HepG2 (cell line): ENCODE data around the gene SYNGR2. TPM values are rescaled to one million over a fixed set of nuclear protein-coding genes. Genes with fewer than 3 reads are reported as not detected.

Source experiments
- ADNP ChIP-seq: sonication (generic); formaldehyde crosslinking; IDR thresholded peaks from 2 replicates; pipeline ENCODE4 v1.4.0; 2020; ENCODE audit warnings: missing genetic modification reagents
- BHLHE40 ChIP-seq: IDR thresholded peaks from 2 replicates; pipeline ENCODE4 v1.6.1; 2011; ENCODE audit warnings: low read length, improper control_type of control experiment
- CEBPG ChIP-seq: IDR thresholded peaks from 2 replicates; pipeline ENCODE4 v1.6.1; 2016
- CHD2 ChIP-seq: IDR thresholded peaks from 2 replicates; pipeline ENCODE4 v1.6.1; 2011; ENCODE audit warnings: low read depth, low read length, improper control_type of control experiment
- ETV6 ChIP-seq: sonication (generic); formaldehyde crosslinking; conservative IDR thresholded peaks from 2 replicates; pipeline ENCODE4 v1.4.0; 2020; ENCODE audit warnings: missing genetic modification reagents
- HNRNPLL ChIP-seq: fragments of 200-400 bp; formaldehyde crosslinking; IDR thresholded peaks from 2 replicates; pipeline ENCODE4 v1.6.1; 2017; ENCODE audit warnings: mild to moderate bottlenecking, low read depth, low read length; ENCODE audit not compliant: poor library complexity, severe bottlenecking
- NFE2L1 ChIP-seq: sonication (generic); formaldehyde crosslinking; IDR thresholded peaks from 2 replicates; pipeline ENCODE4 v1.4.0; 2020; ENCODE audit warnings: missing genetic modification reagents, mild to moderate bottlenecking, borderline replicate concordance
- ONECUT2 ChIP-seq: sonication (generic); formaldehyde crosslinking; IDR thresholded peaks from 2 replicates; pipeline ENCODE4 v1.4.0; 2020; ENCODE audit warnings: missing genetic modification reagents
- PTBP1 ChIP-seq: fragments of 200-400 bp; formaldehyde crosslinking; IDR thresholded peaks from 2 replicates; pipeline ENCODE4 v1.6.1; 2018; ENCODE audit warnings: low read length, low read depth; ENCODE audit not compliant: poor library complexity, severe bottlenecking
- RBFOX2 ChIP-seq: fragments of 200-400 bp; formaldehyde crosslinking; IDR thresholded peaks from 2 replicates; pipeline ENCODE4 v1.6.1; 2017; ENCODE audit warnings: low read depth, mild to moderate bottlenecking, low read length
- SMAD1 ChIP-seq: sonication (generic); formaldehyde crosslinking; IDR thresholded peaks from 2 replicates; pipeline ENCODE4 v1.4.0; 2020; ENCODE audit warnings: missing genetic modification reagents, low read depth, mild to moderate bottlenecking, borderline replicate concordance
- SRF ChIP-seq: IDR thresholded peaks from 2 replicates; pipeline ENCODE4 v1.6.1; 2011; ENCODE audit warnings: mild to moderate bottlenecking, low read depth, low read length, moderate library complexity
- ZC3H4 ChIP-seq: sonication (generic); formaldehyde crosslinking; IDR thresholded peaks from 2 replicates; pipeline ENCODE4 v1.4.0; 2020; ENCODE audit warnings: missing genetic modification reagents, borderline replicate concordance
- ZKSCAN8 ChIP-seq: IDR thresholded peaks from 2 replicates; pipeline ENCODE4 v1.6.1; 2016; ENCODE audit warnings: borderline replicate concordance, missing genetic modification reagents, missing compliant biosample characterization
- ZMYM2 ChIP-seq: sonication (generic); formaldehyde crosslinking; IDR thresholded peaks from 2 replicates; pipeline ENCODE4 v1.8.0; 2022; ENCODE audit warnings: mild to moderate bottlenecking, missing genetic modification reagents
- ZNF564 ChIP-seq: sonication (generic); formaldehyde crosslinking; IDR thresholded peaks from 2 replicates; pipeline ENCODE4 v1.8.1; 2023; ENCODE audit warnings: mild to moderate bottlenecking, missing genetic modification reagents
- ZNF839 ChIP-seq: sonication (generic); formaldehyde crosslinking; IDR thresholded peaks from 2 replicates; pipeline ENCODE4 v1.4.0; 2020; ENCODE audit warnings: missing genetic modification reagents, mild to moderate bottlenecking, borderline replicate concordance
- ZNF879 ChIP-seq: sonication (generic); formaldehyde crosslinking; IDR thresholded peaks from 2 replicates; pipeline ENCODE4 v1.8.1; 2023; ENCODE audit warnings: missing genetic modification reagents
- polyA plus RNA-seq, 8 experiments: library from polyadenylated mRNA; depleted of rRNA in 3 of 8; stranded (reverse) in 7 of 8; unstranded in 1 of 8; fragments of >200 nt; fragmentation: Illumina TruSeq in 4 of 8; extraction: Trizol in 4 of 8; gene quantifications; 2 replicates each; pipeline versions ENCODE4 v1.2.1 to v1.2.3, GENCODE V29; 2011 to 2016; ENCODE audit warnings: low read depth in 4 of 8, missing spikeins in 1 of 8, mixed read lengths in 1 of 8; ENCODE audit not compliant: insufficient read depth in 1 of 8
- total RNA-seq, 5 experiments: library from RNA; depleted of rRNA; stranded (reverse); fragments of >200 nt; fragmentation: Illumina TruSeq; extraction: Trizol; gene quantifications; 2 replicates each; pipeline ENCODE4 v1.2.3, GENCODE V29; 2016; ENCODE audit warnings: low read depth in 1 of 5
- TF ChIP-seq, protein P1 (sequence below): sonication (generic); formaldehyde crosslinking; IDR thresholded peaks from 2 replicates; pipeline ENCODE4 v1.4.0; 2020; ENCODE audit warnings: missing genetic modification reagents, borderline replicate concordance
- TF ChIP-seq, protein P2 (sequence below): sonication (generic); formaldehyde crosslinking; IDR thresholded peaks from 2 replicates; pipeline ENCODE4 v1.4.0; 2020; ENCODE audit warnings: mild to moderate bottlenecking, missing genetic modification reagents
- TF ChIP-seq, protein P3 (sequence below): sonication (generic); formaldehyde crosslinking; IDR thresholded peaks from 2 replicates; pipeline ENCODE4 v1.8.0; 2022; ENCODE audit warnings: mild to moderate bottlenecking, missing genetic modification reagents, moderate library complexity
- TF ChIP-seq, protein P4 (sequence below): sonication (generic); formaldehyde crosslinking; IDR thresholded peaks from 2 replicates; pipeline ENCODE4 v1.8.1; 2022; ENCODE audit warnings: low read depth, mild to moderate bottlenecking, missing genetic modification reagents
- TF ChIP-seq, protein P5 (sequence below): IDR thresholded peaks from 2 replicates; pipeline ENCODE4 v1.6.1; 2016; ENCODE audit warnings: missing compliant biosample characterization, missing genetic modification reagents, borderline replicate concordance

Gene SYNGR2
- total and polyA plus RNA-seq, 2 of the 13 experiments (the other 11 are each of a cell fraction or from before 2014, with no cell fraction given): 46.7 to 170 TPM

DNA sequence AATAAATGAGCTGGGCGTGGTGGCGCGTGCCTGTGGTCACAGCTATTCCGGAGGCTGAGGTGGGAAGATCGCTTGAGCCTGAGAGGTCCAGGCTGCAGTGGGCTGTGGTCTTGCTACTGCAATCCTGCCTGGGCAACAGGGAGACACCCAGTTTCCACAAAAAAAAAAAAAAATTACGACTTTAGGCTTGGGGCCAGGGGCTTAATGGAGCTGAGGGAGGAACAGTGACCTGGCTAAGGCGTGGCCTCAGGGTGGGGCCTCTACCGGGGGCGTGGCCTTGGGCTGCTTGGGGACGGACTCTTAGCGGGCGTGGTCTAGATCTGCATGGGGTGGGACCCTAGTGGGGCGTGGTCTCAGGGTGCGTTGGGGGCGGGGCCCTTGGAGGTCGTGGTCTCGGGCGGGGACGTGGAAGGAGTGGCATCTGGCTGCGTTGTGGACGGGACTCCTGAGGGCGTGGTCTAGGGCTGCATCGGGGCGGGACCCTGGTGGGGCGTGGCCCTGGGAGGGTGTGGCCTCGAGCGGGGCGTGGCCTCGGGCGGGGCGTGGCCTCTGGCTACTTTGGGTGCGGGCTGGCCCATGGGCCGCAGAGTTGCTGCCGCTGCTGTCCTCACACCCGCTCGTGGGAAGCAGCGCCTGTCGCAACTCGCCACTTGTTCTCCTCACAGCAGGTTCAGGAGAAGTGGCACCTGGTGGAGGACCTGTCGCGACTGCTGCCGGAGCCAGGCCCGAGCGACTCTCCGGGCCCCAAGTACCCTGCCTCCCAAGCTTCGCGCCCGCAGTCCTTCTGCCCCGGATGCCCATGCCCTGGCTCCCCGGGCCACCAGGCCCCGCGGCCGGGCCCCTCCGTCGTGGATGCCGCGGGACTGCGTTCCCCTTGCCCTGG is 28.0 kb upstream of the SYNGR2 start (continued):
- TF ChIP-seq, protein P1, sequence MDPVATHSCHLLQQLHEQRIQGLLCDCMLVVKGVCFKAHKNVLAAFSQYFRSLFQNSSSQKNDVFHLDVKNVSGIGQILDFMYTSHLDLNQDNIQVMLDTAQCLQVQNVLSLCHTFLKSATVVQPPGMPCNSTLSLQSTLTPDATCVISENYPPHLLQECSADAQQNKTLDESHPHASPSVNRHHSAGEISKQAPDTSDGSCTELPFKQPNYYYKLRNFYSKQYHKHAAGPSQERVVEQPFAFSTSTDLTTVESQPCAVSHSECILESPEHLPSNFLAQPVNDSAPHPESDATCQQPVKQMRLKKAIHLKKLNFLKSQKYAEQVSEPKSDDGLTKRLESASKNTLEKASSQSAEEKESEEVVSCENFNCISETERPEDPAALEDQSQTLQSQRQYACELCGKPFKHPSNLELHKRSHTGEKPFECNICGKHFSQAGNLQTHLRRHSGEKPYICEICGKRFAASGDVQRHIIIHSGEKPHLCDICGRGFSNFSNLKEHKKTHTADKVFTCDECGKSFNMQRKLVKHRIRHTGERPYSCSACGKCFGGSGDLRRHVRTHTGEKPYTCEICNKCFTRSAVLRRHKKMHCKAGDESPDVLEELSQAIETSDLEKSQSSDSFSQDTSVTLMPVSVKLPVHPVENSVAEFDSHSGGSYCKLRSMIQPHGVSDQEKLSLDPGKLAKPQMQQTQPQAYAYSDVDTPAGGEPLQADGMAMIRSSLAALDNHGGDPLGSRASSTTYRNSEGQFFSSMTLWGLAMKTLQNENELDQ (CRISPR knock-in tag): no peak
- TF ChIP-seq SMAD1 (CRISPR knock-in tag): peak; percentile 83; the same call in 1 of the 2 replicates
- no peak for TF ChIP-seq CHD2
- TF ChIP-seq CEBPG: no peak
- no peak for TF ChIP-seq ZNF564 (CRISPR knock-in tag)
- 0 out of 2 replicates have a peak, but pooled peaks have one; percentile 6 for TF ChIP-seq ZMYM2 (CRISPR knock-in tag)
- no peak for TF ChIP-seq ZKSCAN8
- no peak for TF ChIP-seq PTBP1
- TF ChIP-seq, protein P2, sequence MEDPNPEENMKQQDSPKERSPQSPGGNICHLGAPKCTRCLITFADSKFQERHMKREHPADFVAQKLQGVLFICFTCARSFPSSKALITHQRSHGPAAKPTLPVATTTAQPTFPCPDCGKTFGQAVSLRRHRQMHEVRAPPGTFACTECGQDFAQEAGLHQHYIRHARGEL (CRISPR knock-in tag): no peak
- no peak for TF ChIP-seq NFE2L1 (CRISPR knock-in tag)
- TF ChIP-seq ZC3H4 (CRISPR knock-in tag): no peak
- TF ChIP-seq, protein P3, sequence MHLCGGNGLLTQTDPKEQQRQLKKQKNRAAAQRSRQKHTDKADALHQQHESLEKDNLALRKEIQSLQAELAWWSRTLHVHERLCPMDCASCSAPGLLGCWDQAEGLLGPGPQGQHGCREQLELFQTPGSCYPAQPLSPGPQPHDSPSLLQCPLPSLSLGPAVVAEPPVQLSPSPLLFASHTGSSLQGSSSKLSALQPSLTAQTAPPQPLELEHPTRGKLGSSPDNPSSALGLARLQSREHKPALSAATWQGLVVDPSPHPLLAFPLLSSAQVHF (CRISPR knock-in tag): no peak
- no peak for TF ChIP-seq ZNF839
- peak; percentile 75 for TF ChIP-seq HNRNPLL
- TF ChIP-seq ZNF879 (CRISPR knock-in tag): no peak
- TF ChIP-seq BHLHE40: no peak
- no peak for TF ChIP-seq ONECUT2 (CRISPR knock-in tag)
- peak; percentile 54 for TF ChIP-seq RBFOX2
- TF ChIP-seq, protein P4, sequence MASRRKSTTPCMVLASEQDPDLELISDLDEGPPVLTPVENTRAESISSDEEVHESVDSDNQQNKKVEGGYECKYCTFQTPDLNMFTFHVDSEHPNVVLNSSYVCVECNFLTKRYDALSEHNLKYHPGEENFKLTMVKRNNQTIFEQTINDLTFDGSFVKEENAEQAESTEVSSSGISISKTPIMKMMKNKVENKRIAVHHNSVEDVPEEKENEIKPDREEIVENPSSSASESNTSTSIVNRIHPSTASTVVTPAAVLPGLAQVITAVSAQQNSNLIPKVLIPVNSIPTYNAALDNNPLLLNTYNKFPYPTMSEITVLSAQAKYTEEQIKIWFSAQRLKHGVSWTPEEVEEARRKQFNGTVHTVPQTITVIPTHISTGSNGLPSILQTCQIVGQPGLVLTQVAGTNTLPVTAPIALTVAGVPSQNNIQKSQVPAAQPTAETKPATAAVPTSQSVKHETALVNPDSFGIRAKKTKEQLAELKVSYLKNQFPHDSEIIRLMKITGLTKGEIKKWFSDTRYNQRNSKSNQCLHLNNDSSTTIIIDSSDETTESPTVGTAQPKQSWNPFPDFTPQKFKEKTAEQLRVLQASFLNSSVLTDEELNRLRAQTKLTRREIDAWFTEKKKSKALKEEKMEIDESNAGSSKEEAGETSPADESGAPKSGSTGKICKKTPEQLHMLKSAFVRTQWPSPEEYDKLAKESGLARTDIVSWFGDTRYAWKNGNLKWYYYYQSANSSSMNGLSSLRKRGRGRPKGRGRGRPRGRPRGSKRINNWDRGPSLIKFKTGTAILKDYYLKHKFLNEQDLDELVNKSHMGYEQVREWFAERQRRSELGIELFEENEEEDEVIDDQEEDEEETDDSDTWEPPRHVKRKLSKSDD (CRISPR knock-in tag): peak; percentile 49; the same call in 1 of the 2 replicates
- no peak for TF ChIP-seq SRF
- no peak for TF ChIP-seq ETV6 (CRISPR knock-in tag)
- TF ChIP-seq, protein P5, sequence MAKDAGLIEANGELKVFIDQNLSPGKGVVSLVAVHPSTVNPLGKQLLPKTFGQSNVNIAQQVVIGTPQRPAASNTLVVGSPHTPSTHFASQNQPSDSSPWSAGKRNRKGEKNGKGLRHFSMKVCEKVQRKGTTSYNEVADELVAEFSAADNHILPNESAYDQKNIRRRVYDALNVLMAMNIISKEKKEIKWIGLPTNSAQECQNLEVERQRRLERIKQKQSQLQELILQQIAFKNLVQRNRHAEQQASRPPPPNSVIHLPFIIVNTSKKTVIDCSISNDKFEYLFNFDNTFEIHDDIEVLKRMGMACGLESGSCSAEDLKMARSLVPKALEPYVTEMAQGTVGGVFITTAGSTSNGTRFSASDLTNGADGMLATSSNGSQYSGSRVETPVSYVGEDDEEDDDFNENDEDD (CRISPR knock-in tag): peak; percentile 10; the same call in 1 of the 2 replicates
- no peak for TF ChIP-seq ADNP (CRISPR knock-in tag)
